ENCODE data around the gene MMP11. TPM values are rescaled to one million over a fixed set of nuclear protein-coding genes. Genes with fewer than 3 reads are reported as not detected.
"Not testable (repeated sequence)": the region's sequence is repeated elsewhere in the genome, so short reads cannot be mapped to it uniquely, and the experiment has no call there.

The MMP11 gene, protein sequence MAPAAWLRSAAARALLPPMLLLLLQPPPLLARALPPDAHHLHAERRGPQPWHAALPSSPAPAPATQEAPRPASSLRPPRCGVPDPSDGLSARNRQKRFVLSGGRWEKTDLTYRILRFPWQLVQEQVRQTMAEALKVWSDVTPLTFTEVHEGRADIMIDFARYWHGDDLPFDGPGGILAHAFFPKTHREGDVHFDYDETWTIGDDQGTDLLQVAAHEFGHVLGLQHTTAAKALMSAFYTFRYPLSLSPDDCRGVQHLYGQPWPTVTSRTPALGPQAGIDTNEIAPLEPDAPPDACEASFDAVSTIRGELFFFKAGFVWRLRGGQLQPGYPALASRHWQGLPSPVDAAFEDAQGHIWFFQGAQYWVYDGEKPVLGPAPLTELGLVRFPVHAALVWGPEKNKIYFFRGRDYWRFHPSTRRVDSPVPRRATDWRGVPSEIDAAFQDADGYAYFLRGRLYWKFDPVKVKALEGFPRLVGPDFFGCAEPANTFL
- 10 to 100 TPM in 5 of 9 donors, 1 to 10 TPM in 4; 5.2 to 17.0 (median 10.4) TPM for total RNA-seq
- polyA plus RNA-seq: 10 to 100 TPM in 1 of 2 donors, 1 to 10 TPM in 1; 6.2 to 10.5 TPM
- long read RNA-seq, donor 1, transcript MMP11-201 (8 exons, 2,291 nt): major isoform, 11 of 25 reads
- long read RNA-seq, donor 1, partial matches to known transcripts: 10 of 25 reads
- long read RNA-seq, donor 1, other reads (novel, unspliced or antisense): 4 of 25 reads
- long read RNA-seq, donor 2, transcript MMP11-201 (8 exons, 2,291 nt): major isoform, 17 of 26 reads
- long read RNA-seq, donor 2, partial matches to known transcripts: 3 of 26 reads
- long read RNA-seq, donor 2, other reads (novel, unspliced or antisense): 6 of 26 reads
- long read RNA-seq, donor 3, transcript MMP11-201 (8 exons, 2,291 nt): major isoform, 7 of 14 reads
- long read RNA-seq, donor 3, partial matches to known transcripts: 2 of 14 reads
- long read RNA-seq, donor 3, other reads (novel, unspliced or antisense): 4 of 14 reads

DNA sequence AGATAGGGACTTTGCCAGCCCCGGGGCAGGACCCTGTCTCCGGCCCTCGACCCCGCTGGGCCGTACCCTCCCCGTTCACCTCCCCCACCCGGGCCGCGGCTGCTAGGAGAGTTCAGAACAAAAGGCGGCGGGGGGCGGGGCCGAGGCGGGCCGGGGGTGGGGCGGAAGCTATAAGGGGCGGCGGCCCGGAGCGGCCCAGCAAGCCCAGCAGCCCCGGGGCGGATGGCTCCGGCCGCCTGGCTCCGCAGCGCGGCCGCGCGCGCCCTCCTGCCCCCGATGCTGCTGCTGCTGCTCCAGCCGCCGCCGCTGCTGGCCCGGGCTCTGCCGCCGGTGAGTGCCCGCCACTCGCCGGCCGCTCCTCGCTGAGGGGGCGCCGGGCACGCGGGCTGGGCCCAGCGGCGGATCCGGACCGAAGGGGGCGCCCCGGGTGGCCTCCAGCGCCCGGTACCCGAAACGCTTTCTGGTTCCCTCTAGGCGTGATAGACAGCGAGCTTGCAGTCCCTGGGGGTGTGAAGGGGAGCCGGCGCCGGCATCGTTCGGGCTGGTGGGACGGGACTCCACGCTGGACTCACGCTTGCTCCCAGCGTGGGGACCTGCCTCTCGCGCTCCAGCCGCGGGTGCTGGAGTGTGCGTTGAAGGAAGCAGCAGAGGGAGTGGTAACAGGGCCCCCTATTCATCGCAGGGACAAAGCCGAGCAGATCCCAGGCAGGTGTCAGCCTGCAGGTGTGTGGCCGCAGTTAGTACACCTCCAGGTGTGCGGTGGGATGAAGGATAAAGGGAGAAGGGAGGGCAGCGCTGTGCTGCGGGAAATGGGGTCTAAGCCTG lies at the start of gene MMP11:
Gene MMP11, plus strand, starts transcription at position 201 of the 825 bp plus-strand sequence. Its CDS starts 22 bp downstream, at position 223.
- no peak for TF ChIP-seq POLR2A (IDR thresholded peaks at IDR 0.05)
- TF ChIP-seq, protein P1, sequence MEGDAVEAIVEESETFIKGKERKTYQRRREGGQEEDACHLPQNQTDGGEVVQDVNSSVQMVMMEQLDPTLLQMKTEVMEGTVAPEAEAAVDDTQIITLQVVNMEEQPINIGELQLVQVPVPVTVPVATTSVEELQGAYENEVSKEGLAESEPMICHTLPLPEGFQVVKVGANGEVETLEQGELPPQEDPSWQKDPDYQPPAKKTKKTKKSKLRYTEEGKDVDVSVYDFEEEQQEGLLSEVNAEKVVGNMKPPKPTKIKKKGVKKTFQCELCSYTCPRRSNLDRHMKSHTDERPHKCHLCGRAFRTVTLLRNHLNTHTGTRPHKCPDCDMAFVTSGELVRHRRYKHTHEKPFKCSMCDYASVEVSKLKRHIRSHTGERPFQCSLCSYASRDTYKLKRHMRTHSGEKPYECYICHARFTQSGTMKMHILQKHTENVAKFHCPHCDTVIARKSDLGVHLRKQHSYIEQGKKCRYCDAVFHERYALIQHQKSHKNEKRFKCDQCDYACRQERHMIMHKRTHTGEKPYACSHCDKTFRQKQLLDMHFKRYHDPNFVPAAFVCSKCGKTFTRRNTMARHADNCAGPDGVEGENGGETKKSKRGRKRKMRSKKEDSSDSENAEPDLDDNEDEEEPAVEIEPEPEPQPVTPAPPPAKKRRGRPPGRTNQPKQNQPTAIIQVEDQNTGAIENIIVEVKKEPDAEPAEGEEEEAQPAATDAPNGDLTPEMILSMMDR (IDR thresholded peaks at IDR 0.05): peak in 6 of 12 donors; percentile 8 to 30 (median 14)
- Histone ChIP-seq H3K4me3 (peak within 1 kb of the TSS; percentile 34 to 71 (median 58)), H3K36me3 (no peaks in the 10 kb centered on the region), H3K9me3 (no peaks in the 10 kb centered on the region), H3K27me3 (peaks cover 0 to 3% (median 0%) of the 10 kb centered on the region in 9 donors), H3K27ac (peak within 1 kb of the TSS; percentile 16 to 78 (median 67)), H3K4me1 (peaks cover 0 to 64% (median 41%) of the 10 kb centered on the region in 12 donors)
- WGBS, 4 donors: 4 to 40% (median 6%) methylated on average over 6 to 79 of the region's 79 CpGs
- intact Hi-C loops (cut with DNase I): loop anchor here in 3 of 10 donors (2.0 to 10.0 kb wide), 3 partner anchors 14 to 482 kb away; partner anchors contain the start of gene SMARCB1 (in 1 of the 3)
- ATAC-seq (peak in 3 of 4 donors; percentile 23 to 45 (median 40)), DNase-seq (peak; percentile 65 to 84 (median 74))

DNA sequence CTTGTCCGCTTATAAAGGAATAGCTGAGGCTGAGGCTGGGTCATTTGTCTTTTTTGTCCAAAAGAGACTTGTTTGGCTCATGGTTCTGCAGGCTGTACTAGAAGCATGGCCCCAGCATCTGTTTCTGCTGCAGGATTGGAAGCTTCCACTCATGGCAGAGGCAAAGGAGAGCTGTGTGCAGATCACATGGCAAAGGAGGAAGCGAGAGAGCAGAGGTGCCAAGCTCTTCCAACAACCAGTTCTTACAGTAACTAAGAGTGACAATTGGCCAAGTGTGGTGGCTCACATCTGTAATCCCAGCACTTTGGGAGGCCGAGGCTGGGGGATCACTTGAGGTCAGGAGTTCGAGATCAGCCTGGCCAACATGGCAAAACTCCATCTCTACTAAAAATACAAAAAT lies 44.5 kb upstream of the MMP11 start:
- intact Hi-C loops (cut with DNase I): not testable (repeated sequence)

DNA sequence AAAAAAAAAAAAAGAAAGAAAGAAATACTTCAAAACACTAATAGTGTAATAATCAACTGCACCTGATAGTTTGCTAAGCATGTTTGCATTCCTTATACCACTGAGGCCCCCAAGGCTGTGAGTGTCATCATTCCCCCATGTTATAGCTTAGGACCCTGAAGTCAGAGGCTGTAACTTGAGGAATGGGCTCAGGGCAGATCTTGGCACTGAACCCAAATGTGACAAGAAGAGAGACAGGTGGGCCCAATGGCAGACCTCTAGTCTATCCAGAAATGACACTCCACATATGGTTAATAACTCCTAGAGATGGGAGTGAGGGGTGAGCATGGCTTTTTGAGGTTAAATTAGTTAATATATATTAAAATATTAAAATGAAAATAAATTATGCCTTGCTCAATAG lies 35.0 kb upstream of the MMP11 start:
- ATAC-seq (no peak), DNase-seq (no peak)
- intact Hi-C loops (cut with DNase I): loop anchor here in 1 of 10 donors (5.0 kb wide), 1 partner anchor 50 kb away; no protein-coding TSS in a partner anchor
- no peak for TF ChIP-seq POLR2A (IDR thresholded peaks at IDR 0.05)
- TF ChIP-seq, protein P1 (IDR thresholded peaks at IDR 0.05): no peak
- no peak overlapping the region for H3K4me3 ChIP-seq
- H3K9me3 ChIP-seq: no peaks in the 10 kb centered on the region
- H3K27me3 ChIP-seq: no peaks in the 10 kb centered on the region
- peaks cover 0 to 8% (median 4%) of the 10 kb centered on the region in 9 donors for H3K36me3 ChIP-seq
- H3K27ac ChIP-seq: no peak overlapping the region
- H3K4me1 ChIP-seq: peaks cover 0 to 10% (median 4%) of the 10 kb centered on the region in 12 donors

More for the DNA sequence above, 44.5 kb upstream of the MMP11 start:
- H3K36me3 ChIP-seq, H3K27me3 ChIP-seq, DNase-seq, H3K4me1 ChIP-seq, H3K27ac ChIP-seq, H3K9me3 ChIP-seq, ATAC-seq, H3K4me3 ChIP-seq: not testable (repeated sequence)
- 79 to 88% (median 87%) methylated on average over 4 of the region's 4 CpGs for WGBS, 4 donors
